Naive thymus-derived CD4-positive, alpha-beta T cell (primary cell): ENCODE data around the gene RNF225. TPM values are rescaled to one million over a fixed set of nuclear protein-coding genes. Genes with fewer than 3 reads are reported as not detected.
A peak's percentile ranks its signal among the peaks of the same experiment; 100 is the strongest.

Experiments used
- ATAC-seq: fragments of 150-1000 bp; cut with Tn5 transposase; 2 replicates; pipeline ENCODE4 v1.10.0; 2021; ENCODE audit warnings: mild to moderate bottlenecking, moderate library complexity
- CTCF ChIA-PET: fragments of 350-600 bp; sonication (Branson Sonifier 250); formaldehyde crosslinking; loops from one replicate; lab custom pipeline; 2021; ENCODE audit warnings: antibody characterized with exemption; lab: Charles Lee
- POLR2A ChIA-PET: fragments of 350-600 bp; sonication (Branson Sonifier 250); formaldehyde crosslinking; loops from one replicate; lab custom pipeline; 2021; ENCODE audit warnings: antibody characterized with exemption, inconsistent platforms; lab: Charles Lee
- DNase-seq, 9 donors: peaks; one replicate each; pipeline versions ENCODE4 v3.0.0 to v3.0.0-alpha.2; 2020 to 2022; ENCODE audit warnings: mixed read lengths in 1 of 9
- H3K27ac ChIP-seq: one replicate; pipeline ENCODE4 v1.7.0; 2013; ENCODE audit warnings: mild to moderate bottlenecking, low read depth, low read length, moderate library complexity
- H3K27me3 ChIP-seq, 2 donors: one replicate each; pipeline ENCODE4 v1.7.0; 2013; ENCODE audit warnings: low read length in 2 of 2, mild to moderate bottlenecking in 2 of 2, moderate library complexity in 2 of 2; ENCODE audit not compliant: control insufficient read depth in 2 of 2, insufficient read depth in 2 of 2
- H3K36me3 ChIP-seq, 3 experiments: 1 replicate in 2 of 3; 2 replicates in 1 of 3; pipeline ENCODE4 v1.7.0; 2013; ENCODE audit warnings: low read length in 3 of 3, mild to moderate bottlenecking in 3 of 3, moderate library complexity in 1 of 3; ENCODE audit not compliant: insufficient read depth in 3 of 3, control insufficient read depth in 2 of 3
- H3K4me1 ChIP-seq, 2 donors: one replicate each; pipeline ENCODE4 v1.7.0; 2013; ENCODE audit warnings: low read length in 2 of 2, mild to moderate bottlenecking in 2 of 2, moderate library complexity in 1 of 2; ENCODE audit not compliant: control insufficient read depth in 2 of 2, insufficient read depth in 2 of 2
- H3K4me3 ChIP-seq: 2 replicates; pipeline ENCODE4 v1.7.0; 2013; ENCODE audit warnings: mild to moderate bottlenecking, low read length
- H3K9me3 ChIP-seq, 3 experiments: 1 replicate in 2 of 3; 2 replicates in 1 of 3; pipeline ENCODE4 v1.7.0; 2013; ENCODE audit warnings: low read length in 3 of 3; ENCODE audit not compliant: control insufficient read depth in 2 of 3
- H3K27ac Mint-ChIP-seq, 9 donors: one replicate each; pipeline ENCODE4 v1.8.0; 2020 to 2022; ENCODE audit warnings: mixed read lengths in 9 of 9, mild to moderate bottlenecking in 8 of 9, moderate library complexity in 5 of 9, inconsistent platforms in 2 of 9
- H3K27me3 Mint-ChIP-seq, 5 donors: one replicate each; pipeline ENCODE4 v1.8.0; 2021 to 2022; ENCODE audit warnings: mixed read lengths in 5 of 5, mild to moderate bottlenecking in 1 of 5
- H3K36me3 Mint-ChIP-seq, 5 donors: one replicate each; pipeline ENCODE4 v1.8.0; 2020 to 2022; ENCODE audit warnings: mixed read lengths in 5 of 5, mild to moderate bottlenecking in 3 of 5, inconsistent platforms in 1 of 5
- H3K4me1 Mint-ChIP-seq, 7 donors: one replicate each; pipeline ENCODE4 v1.8.0; 2020 to 2022; ENCODE audit warnings: mixed read lengths in 7 of 7, mild to moderate bottlenecking in 3 of 7, inconsistent platforms in 1 of 7
- H3K4me3 Mint-ChIP-seq, 10 donors: one replicate each; pipeline ENCODE4 v1.8.0; 2020 to 2022; ENCODE audit warnings: mild to moderate bottlenecking in 10 of 10, mixed read lengths in 10 of 10, moderate library complexity in 6 of 10, inconsistent platforms in 2 of 10
- H3K9me3 Mint-ChIP-seq, 11 donors: one replicate each; pipeline ENCODE4 v1.8.0; 2020 to 2022; ENCODE audit warnings: mixed read lengths in 11 of 11, mild to moderate bottlenecking in 4 of 11, inconsistent platforms in 1 of 11, moderate library complexity in 1 of 11
- intact Hi-C, 2 donors: fragments of 100-400 bp; cut with micrococcal nuclease; formaldehyde crosslinking; loops; one replicate each; pipeline ENCODE4 v1.15.1; 2023
- polyA plus RNA-seq, 2 donors: library from polyadenylated mRNA; unstranded; fragments of 300-500 nt; fragmentation: Illumina TruSeq; gene quantifications; one replicate each; pipeline ENCODE4 v1.2.3, GENCODE V29; 2021
- total RNA-seq, 6 experiments: library from RNA in 5 of 6; stranded (reverse) in 5 of 6; gene quantifications; 1 replicate in 5 of 6; 2 replicates in 1 of 6; pipeline ENCODE4 v1.2.3 and lab custom pipeline; 2021 to 2026

Gene RNF225
- total and polyA plus RNA-seq, 7 experiments from 2014 or later = 0.32 to 0.53 (median 0.50) TPM; not detected in 3

DNA sequence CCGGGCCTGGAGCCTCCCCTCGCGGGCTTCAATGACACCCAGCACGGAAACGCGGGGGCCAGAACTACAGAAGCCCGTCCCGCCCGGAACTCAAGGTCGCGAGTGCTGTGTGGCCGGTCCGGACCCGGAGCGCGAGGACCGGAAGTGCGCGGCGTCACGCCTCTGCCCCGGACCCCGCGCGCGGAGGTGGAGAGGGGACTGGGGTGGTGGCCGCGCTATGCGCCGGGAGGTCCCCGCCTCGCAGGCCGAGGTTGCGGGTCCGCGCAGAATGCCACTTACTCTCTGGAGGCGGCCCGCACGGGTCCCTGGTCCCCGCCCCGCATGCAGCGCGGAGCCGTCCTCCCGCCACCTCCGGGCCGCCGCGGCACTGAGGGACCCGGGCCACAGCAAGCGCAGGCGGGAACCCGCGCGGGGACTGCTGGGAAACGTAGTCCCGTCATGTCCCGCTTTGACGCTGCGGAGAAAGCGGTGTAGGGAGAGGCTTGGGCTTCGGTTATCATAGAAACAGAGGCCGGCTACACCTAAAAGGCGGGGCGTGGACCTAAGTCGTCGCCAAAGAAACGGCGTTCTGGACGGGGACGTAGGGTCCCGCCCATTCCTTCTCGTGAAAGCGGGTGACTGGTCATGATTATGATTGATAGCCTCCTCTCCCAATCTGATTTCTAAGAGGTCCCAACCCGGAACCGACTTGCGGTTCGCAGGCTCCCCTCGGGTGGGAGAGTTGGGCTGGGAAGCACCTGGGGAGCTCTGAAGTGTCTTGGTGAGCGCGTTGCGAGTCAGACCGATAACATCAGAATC lies 14.6 kb upstream of the RNF225 start, which contains the start of gene ZNF837:
TSS of gene ZNF837 (minus strand) at position 369 of the 798 bp plus-strand sequence. CDS start 11,698 bp downstream, outside the sequence.
- peak within 1 kb of the TSS; percentile 93 to 97 (median 97) for H3K27ac Mint-ChIP-seq
- no peaks in the 10 kb centered on the region for H3K36me3 ChIP-seq
- intact Hi-C loops = loop anchor here (1.0 to 10.0 kb wide), 23 partner anchors 19 to 1100 kb away; partner anchors contain the start of genes ERVK3-1 (in 2 of the 2), ZNF132 (in 2 of the 2), ZNF274 (in 2 of the 2) and ZNF324 (in 2 of the 2)
- H3K4me3 Mint-ChIP-seq = peak within 1 kb of the TSS; percentile 87 to 98 (median 91)
- peak within 1 kb of the TSS; percentile 96 for H3K27ac ChIP-seq
- DNase-seq (peak; percentile 90 to 100 (median 98)), ATAC-seq (peak; percentile 93)
- H3K27me3 Mint-ChIP-seq = no peaks in the 10 kb centered on the region
- no peaks in the 10 kb centered on the region for H3K27me3 ChIP-seq
- CTCF ChIA-PET = no interaction called here
- H3K9me3 Mint-ChIP-seq = no peaks in the 10 kb centered on the region
- POLR2A ChIA-PET = interaction anchor here (0.5 to 3.5 kb wide), 14 partner anchors 10 to 699 kb away, joined by 3 to 34 read pairs (median 4); partner anchors contain the start of genes TRIM28, ZNF132, ZNF497 and ZNF551
- H3K9me3 ChIP-seq = no peaks in the 10 kb centered on the region
- peaks cover 0 to 2% (median 0%) of the 10 kb centered on the region in 5 donors for H3K36me3 Mint-ChIP-seq
- H3K4me1 ChIP-seq = peaks cover 21 to 25% of the 10 kb centered on the region in 2 donors
- peak within 1 kb of the TSS; percentile 97 for H3K4me3 ChIP-seq
- H3K4me1 Mint-ChIP-seq = peaks cover 22 to 40% (median 33%) of the 10 kb centered on the region in 7 donors

GRCh38 chr19:58381460-58382212 lies 13.8 kb upstream of the RNF225 start:
- peak overlapping the region; percentile 93 to 97 (median 97) for H3K27ac Mint-ChIP-seq

DNA sequence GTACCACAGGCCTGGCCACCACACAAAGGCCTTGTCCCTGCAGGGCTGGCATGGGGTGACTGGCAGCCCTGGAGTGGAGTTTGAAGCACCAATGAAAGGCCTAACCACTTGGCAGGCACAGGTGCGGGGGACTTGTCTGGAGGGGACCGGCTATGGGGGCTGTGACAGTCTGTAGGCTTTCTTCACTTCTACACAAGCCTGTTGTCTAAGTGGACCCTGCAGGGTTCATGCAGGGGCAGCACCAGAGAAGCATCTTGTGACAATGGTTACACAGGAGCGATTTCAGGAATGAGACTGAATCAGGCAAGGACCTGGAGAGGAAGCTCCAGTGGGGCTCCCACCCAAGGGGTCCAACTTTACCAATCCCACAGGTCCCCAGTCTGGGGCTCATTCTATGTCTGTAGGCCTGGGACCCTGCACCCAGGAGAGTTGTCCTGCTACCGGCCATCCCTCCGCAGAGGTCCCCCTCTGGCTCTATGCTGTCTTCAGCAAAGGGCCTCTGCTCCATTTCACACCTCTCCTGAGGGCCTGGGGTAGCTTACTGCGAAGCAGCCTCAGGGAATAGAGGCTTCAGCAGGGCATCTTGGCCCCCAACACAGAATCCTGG lies 12.4 kb upstream of the RNF225 start:
- CTCF ChIA-PET = no interaction called here

More at GRCh38 chr19:58381460-58382212, 13.8 kb upstream of the RNF225 start:
- Mint-ChIP-seq H3K4me1 (peaks cover 23 to 44% (median 38%) of the 10 kb centered on the region in 7 donors), H3K27me3 (no peaks in the 10 kb centered on the region), H3K4me3 (peak overlapping the region; percentile 87 to 98 (median 91)), H3K36me3 (peaks cover 0 to 2% (median 0%) of the 10 kb centered on the region in 5 donors), H3K9me3 (no peaks in the 10 kb centered on the region)
- DNase-seq (peak in 1 of 9 donors; percentile 10), ATAC-seq (no peak)
- Histone ChIP-seq H3K9me3 (no peaks in the 10 kb centered on the region), H3K4me1 (peaks cover 25 to 30% of the 10 kb centered on the region in 2 donors), H3K27ac (peak overlapping the region; percentile 96), H3K27me3 (no peaks in the 10 kb centered on the region), H3K36me3 (no peaks in the 10 kb centered on the region), H3K4me3 (peak overlapping the region; percentile 97)
- ChIA-PET POLR2A (interaction anchor here (0.5 to 2.3 kb wide), 13 partner anchors 9 to 700 kb away, joined by 3 to 12 read pairs (median 4); partner anchors contain the start of genes TRIM28, ZNF132, ZNF497 and ZNF551), CTCF (interaction anchor here (0.6 kb wide), 1 partner anchor 140 kb away, joined by 3 read pairs; no protein-coding TSS in a partner anchor)
- intact Hi-C loops = loop anchor here (1.0 to 10.0 kb wide), 23 partner anchors 19 to 1101 kb away; partner anchors contain the start of genes ERVK3-1 (in 2 of the 2), ZNF132 (in 2 of the 2), ZNF274 (in 2 of the 2) and ZNF324 (in 2 of the 2)

GRCh38 chr19:58385313-58385890 lies 10.1 kb upstream of the RNF225 start:
- Histone ChIP-seq H3K4me3 (peak overlapping the region; percentile 75), H3K4me1 (peaks cover 26 to 32% of the 10 kb centered on the region in 2 donors)

More for the DNA sequence above, 12.4 kb upstream of the RNF225 start:
- ATAC-seq = no peak
- intact Hi-C loops = loop anchor here in 1 of 2 donors (5.0 to 10.0 kb wide), 3 partner anchors 36 to 898 kb away; partner anchors contain the start of genes ZNF417 and ZNF419
- Histone ChIP-seq H3K27me3 (no peaks in the 10 kb centered on the region), H3K27ac (no peak overlapping the region), H3K36me3 (peaks cover 0 to 1% (median 0%) of the 10 kb centered on the region in 3 experiments), H3K4me1 (peaks cover 30 to 37% of the 10 kb centered on the region in 2 donors), H3K9me3 (no peaks in the 10 kb centered on the region), H3K4me3 (no peak overlapping the region)
- H3K27me3 Mint-ChIP-seq = peaks cover 0 to 3% (median 0%) of the 10 kb centered on the region in 5 donors
- H3K4me3 Mint-ChIP-seq = peak overlapping the region in 4 of 10 donors; percentile 17 to 93 (median 53)
- POLR2A ChIA-PET = interaction anchor here (2.3 kb wide), 1 partner anchor 20 kb away, joined by 12 read pairs; the partner anchor contains the start of gene ZNF497
- peaks cover 26 to 58% (median 48%) of the 10 kb centered on the region in 7 donors for H3K4me1 Mint-ChIP-seq
- H3K27ac Mint-ChIP-seq = peak overlapping the region in 4 of 9 donors; percentile 19 to 93 (median 52)
- no peaks in the 10 kb centered on the region for H3K9me3 Mint-ChIP-seq
- DNase-seq = peak in 1 of 9 donors; percentile 5
- H3K36me3 Mint-ChIP-seq = peaks cover 0 to 4% (median 0%) of the 10 kb centered on the region in 5 donors

DNA sequence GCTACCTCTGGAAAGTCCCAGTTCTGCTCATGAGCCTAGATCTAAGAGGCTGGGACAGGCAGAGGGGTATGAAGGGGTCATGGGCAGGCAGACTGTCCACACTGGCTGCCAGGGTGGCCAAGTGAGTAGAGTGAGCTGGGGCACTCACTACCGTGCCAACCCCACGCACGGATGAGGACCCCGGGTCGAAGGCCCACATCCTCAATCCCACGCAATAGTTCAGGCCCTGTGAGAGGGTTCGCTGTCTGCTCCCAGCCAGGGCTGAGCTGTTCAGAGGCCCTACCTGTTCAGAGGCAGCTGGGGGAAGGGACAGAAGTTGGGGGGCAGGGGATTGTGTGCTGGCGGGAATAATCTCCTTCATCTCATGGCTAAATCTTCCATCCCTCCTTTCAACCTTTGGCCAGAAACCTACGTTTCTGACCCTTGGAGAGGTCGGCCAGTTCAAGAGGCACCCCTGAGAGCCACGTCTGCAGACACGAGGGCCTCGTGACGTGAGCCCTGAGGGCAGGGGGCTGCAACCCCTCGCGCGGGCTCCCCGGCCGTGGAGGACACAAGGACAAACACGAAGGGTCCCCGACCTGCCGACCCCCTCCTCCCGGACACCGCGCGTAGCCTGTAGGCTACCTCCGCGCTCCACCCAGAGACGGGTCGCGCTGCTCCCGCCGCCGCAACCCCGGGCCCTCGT lies 9.4 kb upstream of the RNF225 start:
- POLR2A ChIA-PET = interaction anchor here (0.6 to 1.9 kb wide), 7 partner anchors 23 to 231 kb away, joined by 3 to 8 read pairs (median 4); partner anchors contain the start of genes ZNF497 and ZNF584
- Histone ChIP-seq H3K4me1 (peaks cover 26 to 32% of the 10 kb centered on the region in 2 donors), H3K27me3 (no peaks in the 10 kb centered on the region), H3K27ac (peak overlapping the region; percentile 94), H3K9me3 (no peaks in the 10 kb centered on the region), H3K36me3 (peaks cover 0 to 16% (median 8%) of the 10 kb centered on the region in 3 experiments), H3K4me3 (peak overlapping the region; percentile 75)
- intact Hi-C loops = loop anchor here (1.0 to 10.0 kb wide), 7 partner anchors 39 to 949 kb away; partner anchors contain the start of genes ZBTB45 (in 1 of the 2), ZNF274 (in 1 of the 2), ZNF417 (in 1 of the 2) and ZNF419 (in 1 of the 2)
- H3K4me3 Mint-ChIP-seq = peak overlapping the region; percentile 89 to 96 (median 94)
- H3K27me3 Mint-ChIP-seq = peaks cover 0 to 3% (median 0%) of the 10 kb centered on the region in 5 donors
- peak in 4 of 9 donors; percentile 19 to 23 (median 22) for DNase-seq
- H3K9me3 Mint-ChIP-seq = no peaks in the 10 kb centered on the region
- H3K27ac Mint-ChIP-seq = peak overlapping the region; percentile 94 to 99 (median 97)
- no peak for ATAC-seq
- peaks cover 22 to 63% (median 50%) of the 10 kb centered on the region in 7 donors for H3K4me1 Mint-ChIP-seq
- CTCF ChIA-PET = interaction anchor here (0.7 kb wide), 1 partner anchor 68 kb away, joined by 3 read pairs; no protein-coding TSS in a partner anchor
- peaks cover 0 to 18% (median 13%) of the 10 kb centered on the region in 5 donors for H3K36me3 Mint-ChIP-seq

More at GRCh38 chr19:58385313-58385890, 10.1 kb upstream of the RNF225 start:
- H3K4me3 Mint-ChIP-seq = peak overlapping the region; percentile 89 to 96 (median 94)
- H3K27ac ChIP-seq = peak overlapping the region; percentile 94
- ChIA-PET CTCF (no interaction called here), POLR2A (interaction anchor here (1.1 kb wide), 2 partner anchors 23 to 38 kb away, joined by 6 to 8 read pairs; partner anchors contain the start of gene ZNF497)
- intact Hi-C loops = loop anchor here in 1 of 2 donors (5.0 to 10.0 kb wide), 3 partner anchors 471 to 948 kb away; partner anchors contain the start of genes ZNF417, ZNF419 and ZNF749
- H3K9me3 ChIP-seq = no peaks in the 10 kb centered on the region
- no peaks in the 10 kb centered on the region for H3K9me3 Mint-ChIP-seq
- H3K27me3 ChIP-seq = no peaks in the 10 kb centered on the region
- H3K4me1 Mint-ChIP-seq = peaks cover 22 to 58% (median 46%) of the 10 kb centered on the region in 7 donors
- H3K36me3 ChIP-seq = peaks cover 0 to 10% (median 5%) of the 10 kb centered on the region in 3 experiments
- H3K36me3 Mint-ChIP-seq = peaks cover 0 to 14% (median 9%) of the 10 kb centered on the region in 5 donors
- ATAC-seq (no peak), DNase-seq (peak in 1 of 9 donors; percentile 6)
- peak overlapping the region; percentile 94 to 99 (median 97) for H3K27ac Mint-ChIP-seq
- H3K27me3 Mint-ChIP-seq = peaks cover 0 to 3% (median 0%) of the 10 kb centered on the region in 5 donors
